K562 (cell line): Measurements from ENCODE around the gene MOSPD3. TPM values are rescaled to one million over a fixed set of nuclear protein-coding genes. Genes with fewer than 3 reads are reported as not detected.

Source experiments
- ARID2 ChIP-seq: fragments of 450-650 bp; IDR thresholded peaks from 2 replicates; pipeline ENCODE4 v1.6.1; 2017; ENCODE audit warnings: antibody characterized with exemption, mild to moderate bottlenecking
- FOS ChIP-seq: IDR thresholded peaks from 3 replicates; pipeline ENCODE4 v1.6.1; 2011; ENCODE audit not compliant: insufficient read length; ENCODE audit errors: extremely low read depth
- MAFF ChIP-seq: IDR thresholded peaks from 2 replicates; pipeline ENCODE4 v1.6.1; 2012; ENCODE audit warnings: low read length, improper control_type of control experiment
- MLX ChIP-seq, 2 experiments: fragments of 450-650 bp in 1 of 2; sonication (generic) in 1 of 2; formaldehyde crosslinking; conservative IDR thresholded peaks; 2 replicates each; pipeline versions ENCODE4 v1.4.0 to v1.8.1; 2020 to 2022; ENCODE audit warnings: mild to moderate bottlenecking in 1 of 2, missing genetic modification reagents in 1 of 2
- NEUROD1 ChIP-seq: fragments of 150-350 bp; IDR thresholded peaks from 2 replicates; pipeline ENCODE4 v1.6.1; 2014; ENCODE audit warnings: borderline replicate concordance, low read length, low read depth; ENCODE audit not compliant: partially characterized antibody
- NR2C1 ChIP-seq, 2 experiments: fragments of 450-650 bp; IDR thresholded peaks; 2 replicates each; pipeline ENCODE4 v1.6.1; 2017; ENCODE audit warnings: mild to moderate bottlenecking in 2 of 2, antibody characterized with exemption in 1 of 2, inconsistent platforms in 1 of 2, missing compliant biosample characterization in 1 of 2, missing genetic modification characterization in 1 of 2
- NR3C1 ChIP-seq: sonication (generic); formaldehyde crosslinking; IDR thresholded peaks from 2 replicates; pipeline ENCODE4 v1.8.1; 2022; ENCODE audit warnings: missing genetic modification reagents
- PRMT5 ChIP-seq: sonication (generic); formaldehyde crosslinking; IDR thresholded peaks from 2 replicates; pipeline ENCODE4 v1.5.0; 2020; ENCODE audit warnings: missing genetic modification reagents
- SRSF1 ChIP-seq: fragments of 200-400 bp; formaldehyde crosslinking; IDR thresholded peaks from 2 replicates; pipeline ENCODE4 v1.6.1; 2017; ENCODE audit warnings: mild to moderate bottlenecking, low read depth, low read length, moderate library complexity
- ZBTB40 ChIP-seq, 2 experiments: fragments of 450-650 bp in 1 of 2; sonication (generic) in 1 of 2; formaldehyde crosslinking in 1 of 2; IDR thresholded peaks; 2 replicates each; pipeline versions ENCODE4 v1.7.1 to v1.9.0; 2016 to 2022; ENCODE audit warnings: inconsistent platforms in 1 of 2, mild to moderate bottlenecking in 1 of 2, missing genetic modification reagents in 1 of 2
- ZBTB5 ChIP-seq: fragments of 450-650 bp; IDR thresholded peaks from 2 replicates; pipeline ENCODE4 v1.6.1; 2017; ENCODE audit warnings: antibody characterized with exemption
- ZNF140 ChIP-seq: fragments of 250-450 bp; sonication (Bioruptor Pico); IDR thresholded peaks from 2 replicates; pipeline ENCODE4 v1.8.0; 2021; ENCODE audit warnings: moderate library complexity, mild to moderate bottlenecking, inconsistent platforms
- polyA plus RNA-seq, 8 experiments: library from polyadenylated mRNA; depleted of rRNA in 4 of 8; stranded (reverse) in 5 of 8; unstranded in 3 of 8; fragments of >200 nt; fragmentation: Nextera tagmentation in 2 of 8; fragmentation: Illumina TruSeq in 1 of 8; extraction: Ambion mirVana in 2 of 8; extraction: Trizol in 1 of 8; gene quantifications; 2 replicates each; pipeline versions ENCODE4 v1.2.1 to v1.2.3, GENCODE V29; 2011 to 2014; ENCODE audit warnings: inconsistent platforms in 1 of 8, missing spikeins in 1 of 8
- total RNA-seq, 7 experiments: library from RNA; depleted of rRNA in 6 of 7; stranded (reverse); fragments of >200 nt in 6 of 7; fragmentation: Illumina TruSeq in 2 of 7; extraction: Trizol in 2 of 7; gene quantifications; 2 replicates each; pipeline versions ENCODE4 v1.2.1 to v1.2.3, GENCODE V29; 2011 to 2021; ENCODE audit warnings: low replicate concordance in 1 of 7

The MOSPD3 gene
- total and polyA plus RNA-seq, 9 of the 15 experiments (the other 6 are each of a cell fraction or from before 2014, with no cell fraction given): 1.4 to 32.1 (median 7.3) TPM

GRCh38 chr7:100655908-100656674 is 43.8 kb downstream of the MOSPD3 start, which contains the start of gene ACTL6B (continued):
- TF ChIP-seq ZNF140 (no peak), NEUROD1 (peak; percentile 75), SRSF1 (no peak), PRMT5 (peak; percentile 97), NR3C1 (peak; percentile 91; the same call in 1 of the 2 replicates), ZBTB5 (peak; percentile 99), MLX (CRISPR knock-in tag; conservative IDR thresholded peaks at IDR 0.05) (peak in 1 of 2 experiments; percentile 86; a peak in 1 of 4 replicates), MAFF (no peak), ZBTB40 (IDR thresholded peaks at IDR 0.05) (peak; percentile 52; the same call in 1 of the 2 replicates), ZBTB40 (CRISPR knock-in tag; IDR thresholded peaks at IDR 0.05) (0 out of 2 replicates have a peak, but pooled peaks have one; percentile 53), ARID2 (no peak), FOS (peak; percentile 39), NR2C1 (IDR thresholded peaks at IDR 0.05) (no peak), NR2C1 (tag; IDR thresholded peaks at IDR 0.05) (no peak)
